Ishikawa (cell line): ENCODE measurements around the gene STXBP3.

Experiments used
- CREB1 ChIP-seq: IDR thresholded peaks from 2 replicates; pipeline ENCODE4 v1.6.1; 2012; ENCODE audit warnings: low read depth
- EGR1 ChIP-seq: IDR thresholded peaks from 2 replicates; pipeline ENCODE4 v1.6.1; 2012
- EP300 ChIP-seq: IDR thresholded peaks from 2 replicates; pipeline ENCODE4 v1.6.1; 2012; ENCODE audit warnings: borderline replicate concordance
- NFIC ChIP-seq: IDR thresholded peaks from 2 replicates; pipeline ENCODE4 v1.6.1; 2012
- TAF1 ChIP-seq: IDR thresholded peaks from 2 replicates; pipeline ENCODE4 v1.6.1; 2012; ENCODE audit warnings: low read depth, mild to moderate bottlenecking
- TCF12 ChIP-seq: IDR thresholded peaks from 2 replicates; pipeline ENCODE4 v1.6.1; 2012; ENCODE audit warnings: low read depth
- TEAD4 ChIP-seq: IDR thresholded peaks from 2 replicates; pipeline ENCODE4 v1.6.1; 2012
- TF ChIP-seq, protein P1 (sequence below): IDR thresholded peaks from 2 replicates; pipeline ENCODE4 v1.6.1; 2012
- TF ChIP-seq, protein P2 (sequence below): IDR thresholded peaks from 2 replicates; pipeline ENCODE4 v1.6.1; 2012; ENCODE audit warnings: low read depth, mild to moderate bottlenecking

DNA sequence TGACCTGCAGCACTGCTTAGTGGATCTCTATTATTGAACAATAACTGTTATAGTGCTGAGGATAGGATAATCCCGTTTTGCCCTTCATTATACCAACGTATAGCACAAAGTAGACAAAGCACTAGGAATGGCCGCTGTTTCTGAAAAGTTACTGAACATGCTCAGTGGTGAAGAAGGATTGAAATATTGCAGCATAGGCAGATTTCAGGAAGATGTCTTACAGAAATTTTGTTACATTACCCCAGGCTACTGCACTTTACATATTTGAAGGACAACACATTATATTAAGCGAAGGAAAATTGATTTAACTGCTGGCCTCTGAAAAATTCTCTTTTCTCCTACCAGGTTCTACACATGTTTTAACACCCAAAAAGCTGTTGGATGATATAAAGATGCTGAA is 62.0 kb downstream of the STXBP3 start:
- TF ChIP-seq EP300 (no peak), NFIC (no peak), TAF1 (no peak), TEAD4 (no peak), CREB1 (no peak), EGR1 (no peak), TCF12 (no peak)
- TF ChIP-seq, protein P1, sequence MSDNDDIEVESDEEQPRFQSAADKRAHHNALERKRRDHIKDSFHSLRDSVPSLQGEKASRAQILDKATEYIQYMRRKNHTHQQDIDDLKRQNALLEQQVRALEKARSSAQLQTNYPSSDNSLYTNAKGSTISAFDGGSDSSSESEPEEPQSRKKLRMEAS = no peak
- TF ChIP-seq, protein P2, sequence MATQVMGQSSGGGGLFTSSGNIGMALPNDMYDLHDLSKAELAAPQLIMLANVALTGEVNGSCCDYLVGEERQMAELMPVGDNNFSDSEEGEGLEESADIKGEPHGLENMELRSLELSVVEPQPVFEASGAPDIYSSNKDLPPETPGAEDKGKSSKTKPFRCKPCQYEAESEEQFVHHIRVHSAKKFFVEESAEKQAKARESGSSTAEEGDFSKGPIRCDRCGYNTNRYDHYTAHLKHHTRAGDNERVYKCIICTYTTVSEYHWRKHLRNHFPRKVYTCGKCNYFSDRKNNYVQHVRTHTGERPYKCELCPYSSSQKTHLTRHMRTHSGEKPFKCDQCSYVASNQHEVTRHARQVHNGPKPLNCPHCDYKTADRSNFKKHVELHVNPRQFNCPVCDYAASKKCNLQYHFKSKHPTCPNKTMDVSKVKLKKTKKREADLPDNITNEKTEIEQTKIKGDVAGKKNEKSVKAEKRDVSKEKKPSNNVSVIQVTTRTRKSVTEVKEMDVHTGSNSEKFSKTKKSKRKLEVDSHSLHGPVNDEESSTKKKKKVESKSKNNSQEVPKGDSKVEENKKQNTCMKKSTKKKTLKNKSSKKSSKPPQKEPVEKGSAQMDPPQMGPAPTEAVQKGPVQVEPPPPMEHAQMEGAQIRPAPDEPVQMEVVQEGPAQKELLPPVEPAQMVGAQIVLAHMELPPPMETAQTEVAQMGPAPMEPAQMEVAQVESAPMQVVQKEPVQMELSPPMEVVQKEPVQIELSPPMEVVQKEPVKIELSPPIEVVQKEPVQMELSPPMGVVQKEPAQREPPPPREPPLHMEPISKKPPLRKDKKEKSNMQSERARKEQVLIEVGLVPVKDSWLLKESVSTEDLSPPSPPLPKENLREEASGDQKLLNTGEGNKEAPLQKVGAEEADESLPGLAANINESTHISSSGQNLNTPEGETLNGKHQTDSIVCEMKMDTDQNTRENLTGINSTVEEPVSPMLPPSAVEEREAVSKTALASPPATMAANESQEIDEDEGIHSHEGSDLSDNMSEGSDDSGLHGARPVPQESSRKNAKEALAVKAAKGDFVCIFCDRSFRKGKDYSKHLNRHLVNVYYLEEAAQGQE = no peak
